Kidney epithelial cell (primary cell): ENCODE measurements around the gene GADL1. TPM values are rescaled to one million over a fixed set of nuclear protein-coding genes. Genes with fewer than 3 reads are reported as not detected.

Source experiments
- DNase-seq: peaks from one replicate; pipeline ENCODE4 v3.0.0-alpha.2; 2010; ENCODE audit warnings: low read depth
- H3K27me3 ChIP-seq: 2 replicates; pipeline ENCODE4 v1.6.0; 2011; ENCODE audit warnings: low read length; ENCODE audit not compliant: control insufficient read depth, insufficient read depth
- H3K36me3 ChIP-seq: 2 replicates; pipeline ENCODE4 v1.5.1; 2011; ENCODE audit warnings: low read length; ENCODE audit not compliant: control insufficient read depth, insufficient read depth
- H3K4me3 ChIP-seq: 2 replicates; pipeline ENCODE4 v1.5.1; 2011; ENCODE audit warnings: low read depth, mild to moderate bottlenecking, control low read depth, low read length
- CTCF ChIP-seq: IDR thresholded peaks from 2 replicates; pipeline ENCODE4 v1.5.1; 2011; ENCODE audit warnings: mild to moderate bottlenecking, moderate library complexity, low read length, control low read depth, inconsistent platforms; ENCODE audit not compliant: insufficient read depth, poor library complexity, severe bottlenecking
- total RNA-seq: library from RNA; depleted of rRNA; stranded (reverse); fragments of >200 nt; gene quantifications from 2 replicates; pipeline ENCODE4 v1.2.3, GENCODE V29; 2015

Gene GADL1
- total RNA-seq, 1 donor from 2014 or later = not detected

- no peak for DNase-seq
- H3K36me3 ChIP-seq = no peaks in the 10 kb centered on the region
- TF ChIP-seq CTCF = no peak
- no peak overlapping the region for H3K4me3 ChIP-seq
- no peaks in the 10 kb centered on the region for H3K27me3 ChIP-seq
Measured at GRCh38 chr3:30761374-30761773, 133.1 kb downstream of the GADL1 start.

DNA sequence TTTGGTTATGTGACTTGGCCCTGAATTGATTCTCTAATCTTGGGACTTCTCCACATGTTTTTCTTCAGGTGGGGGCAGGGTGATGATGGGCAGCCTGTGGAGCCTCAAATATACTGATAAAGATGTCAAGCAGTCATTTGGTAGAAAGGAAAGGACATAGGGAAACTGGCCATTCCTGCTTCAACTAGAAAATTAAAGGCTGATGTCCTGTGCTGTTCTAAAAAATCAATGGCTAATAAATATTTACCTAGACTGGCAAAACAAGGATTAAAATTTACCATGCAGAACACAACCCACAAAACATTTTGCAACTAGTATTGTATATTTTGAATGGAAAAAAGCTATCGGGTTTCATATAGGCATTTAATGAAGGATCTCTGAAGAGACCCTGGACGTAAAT, 133.7 kb downstream of the GADL1 start:
- TF ChIP-seq CTCF = no peak
- no peaks in the 10 kb centered on the region for H3K27me3 ChIP-seq
- H3K4me3 ChIP-seq = no peak overlapping the region
- no peak for DNase-seq
- H3K36me3 ChIP-seq = no peaks in the 10 kb centered on the region

DNA sequence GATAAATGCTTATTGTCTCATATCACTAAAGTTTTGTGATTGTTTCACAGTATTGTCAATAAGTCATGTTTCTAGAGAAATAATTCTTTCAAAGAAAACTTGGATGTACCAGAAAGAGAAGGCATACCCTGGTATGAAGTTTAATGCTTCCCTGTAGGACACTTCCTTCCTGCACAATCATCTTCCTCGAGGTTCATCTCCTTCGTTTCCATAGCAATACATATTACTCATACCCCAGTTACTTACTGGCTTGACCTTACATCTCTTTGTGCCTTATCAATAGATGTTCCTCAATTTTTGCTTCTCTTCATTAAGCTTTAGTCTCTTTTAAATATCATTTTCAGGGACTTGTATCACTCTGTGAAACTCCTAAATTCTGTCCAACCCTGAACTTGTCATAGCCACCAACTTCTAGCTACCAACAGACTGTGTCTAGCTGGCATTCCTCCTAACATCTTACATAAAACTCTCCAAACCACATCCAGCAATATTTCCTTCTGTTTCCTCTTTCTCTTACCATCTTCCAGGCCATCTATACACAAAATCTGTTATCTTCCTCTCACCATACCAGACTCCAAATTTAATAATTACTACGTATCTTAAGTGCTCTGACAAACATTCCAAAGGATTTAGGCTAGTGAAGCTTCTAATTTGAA, 134.3 kb downstream of the GADL1 start:
- no peaks in the 10 kb centered on the region for H3K36me3 ChIP-seq

GRCh38 chr3:30756218-30756617, 138.2 kb downstream of the GADL1 start:
- no peak for TF ChIP-seq CTCF
- Histone ChIP-seq H3K36me3 (no peaks in the 10 kb centered on the region), H3K27me3 (no peaks in the 10 kb centered on the region), H3K4me3 (no peak overlapping the region)
- DNase-seq = no peak

More for the DNA sequence above, 134.3 kb downstream of the GADL1 start:
- TF ChIP-seq CTCF = no peak
- Histone ChIP-seq H3K27me3 (no peaks in the 10 kb centered on the region), H3K4me3 (no peak overlapping the region)
- no peak for DNase-seq

DNA sequence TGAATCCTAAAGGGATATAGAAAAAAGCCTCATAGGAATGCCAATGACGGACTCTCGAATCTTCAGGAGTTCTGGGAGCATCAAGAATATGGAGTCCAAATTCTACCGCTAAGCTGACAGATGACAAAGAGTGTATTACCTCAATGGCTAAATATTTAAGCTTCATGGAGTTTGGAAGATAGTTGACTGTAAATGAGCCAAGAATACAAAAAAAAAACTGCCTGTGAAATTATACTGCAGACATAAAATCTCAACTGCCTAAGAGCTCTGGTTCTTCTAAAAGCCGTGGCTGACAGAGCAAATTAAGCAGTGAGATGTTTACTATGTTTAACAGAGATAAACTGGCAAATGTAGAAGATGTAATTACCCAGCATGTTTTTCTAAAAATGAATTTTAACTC, 140.0 kb downstream of the GADL1 start:
- H3K27me3 ChIP-seq = no peaks in the 10 kb centered on the region
- no peak for TF ChIP-seq CTCF
- H3K36me3 ChIP-seq = no peaks in the 10 kb centered on the region
- no peak for DNase-seq
- no peak overlapping the region for H3K4me3 ChIP-seq

GRCh38 chr3:30753766-30754165, 140.7 kb downstream of the GADL1 start:
- Histone ChIP-seq H3K4me3 (no peak overlapping the region), H3K27me3 (no peaks in the 10 kb centered on the region), H3K36me3 (no peaks in the 10 kb centered on the region)
- no peak for TF ChIP-seq CTCF
- DNase-seq = no peak
